Thoracic aorta (tissue), 2 donors: ENCODE results near the gene SERAC1. TPM values are rescaled to one million over a fixed set of nuclear protein-coding genes. Genes with fewer than 3 reads are reported as not detected.
"Not testable (repeated sequence)": the region's sequence is repeated elsewhere in the genome, so short reads cannot be mapped to it uniquely, and the experiment has no call there.

Source experiments
- ATAC-seq: fragments of 150-250 bp; one replicate; pipeline ENCODE4 v1.8.0; 2017; ENCODE audit warnings: low read depth; ENCODE audit not compliant: insufficient number of reproducible peaks, low FRiP score
- DNase-seq: peaks from one replicate; pipeline ENCODE4 v3.0.0-alpha.2; 2020; ENCODE audit warnings: low spot score
- H3K27ac ChIP-seq, 2 donors: fragments of 200-600 bp; sonication (generic); 1 replicate in 1 of 2; 2 replicates in 1 of 2; pipeline ENCODE4 v1.5.1; 2016; ENCODE audit warnings: mild to moderate bottlenecking in 2 of 2, moderate library complexity in 2 of 2
- H3K27me3 ChIP-seq: fragments of 200-600 bp; sonication (generic); replicated peaks from 2 replicates; pipeline ENCODE4 v1.6.0; 2016; ENCODE audit warnings: mild to moderate bottlenecking; ENCODE audit not compliant: insufficient read depth
- H3K36me3 ChIP-seq: fragments of 200-600 bp; sonication (generic); one replicate; pipeline ENCODE4 v1.5.1; 2016
- H3K4me1 ChIP-seq, 2 donors: fragments of 200-600 bp; sonication (generic); 1 replicate in 1 of 2; 2 replicates in 1 of 2; pipeline versions ENCODE4 v1.5.1 to v1.6.0; 2016; ENCODE audit warnings: low read depth in 2 of 2, mild to moderate bottlenecking in 1 of 2; ENCODE audit not compliant: control insufficient read depth in 1 of 2
- H3K4me3 ChIP-seq: fragments of 200-600 bp; sonication (generic); 2 replicates; pipeline ENCODE4 v1.5.1; 2016; ENCODE audit warnings: mild to moderate bottlenecking
- H3K9me3 ChIP-seq: fragments of 200-600 bp; sonication (generic); 2 replicates; pipeline ENCODE4 v1.5.1; 2016
- CTCF ChIP-seq: fragments of 200-600 bp; sonication (generic); IDR thresholded peaks from one replicate; pipeline ENCODE4 v1.5.1; 2019; ENCODE audit warnings: antibody characterized with exemption
- total RNA-seq, 2 donors: library from RNA; depleted of rRNA; stranded (reverse); fragments of >200 nt; gene quantifications; one replicate each; pipeline versions ENCODE4 v1.1.0 to v1.2.3, GENCODE V29; 2016

Gene SERAC1
- 10 to 100 TPM; 16.5 to 21.8 TPM for total RNA-seq

- no peaks in the 10 kb centered on the region for H3K27me3 ChIP-seq
- no peaks in the 10 kb centered on the region for H3K9me3 ChIP-seq
- H3K36me3 ChIP-seq = no peaks in the 10 kb centered on the region
- H3K4me1 ChIP-seq = peaks cover 16 to 43% of the 10 kb centered on the region in 2 donors
- H3K27ac ChIP-seq = peak within 1 kb of the TSS; percentile 95 to 97
- DNase-seq = no peak
- ATAC-seq = no peak
- no peak for TF ChIP-seq CTCF
- H3K4me3 ChIP-seq = peak within 1 kb of the TSS; percentile 91
Measured at GRCh38 chr6:158168040-158168289, at the start of gene SERAC1. Gene SERAC1 (minus strand): TSS chr6:158168262. CDS start chr6:158158363, 9,899 bp downstream.

GRCh38 chr6:158213925-158214674 is 46.0 kb upstream of the SERAC1 start:
- Histone ChIP-seq H3K27ac (no peak overlapping the region), H3K4me3 (no peak overlapping the region), H3K9me3 (no peaks in the 10 kb centered on the region), H3K27me3 (no peaks in the 10 kb centered on the region), H3K4me1 (no peaks in the 10 kb centered on the region), H3K36me3 (no peaks in the 10 kb centered on the region)
- peak; percentile 53 for TF ChIP-seq CTCF
- DNase-seq (no peak), ATAC-seq (no peak)

GRCh38 chr6:158211273-158212055 is 43.4 kb upstream of the SERAC1 start:
- ATAC-seq = no peak
- Histone ChIP-seq H3K4me3 (no peak overlapping the region), H3K4me1 (no peaks in the 10 kb centered on the region)

GRCh38 chr6:158209582-158210333 is 41.7 kb upstream of the SERAC1 start:
- H3K9me3 ChIP-seq, H3K27me3 ChIP-seq, H3K4me1 ChIP-seq, DNase-seq, ATAC-seq, H3K36me3 ChIP-seq, H3K27ac ChIP-seq, H3K4me3 ChIP-seq: not testable (repeated sequence)

More at GRCh38 chr6:158211273-158212055, 43.4 kb upstream of the SERAC1 start:
- no peak for DNase-seq
- Histone ChIP-seq H3K36me3 (no peaks in the 10 kb centered on the region), H3K27me3 (no peaks in the 10 kb centered on the region), H3K27ac (no peak overlapping the region), H3K9me3 (no peaks in the 10 kb centered on the region)
- TF ChIP-seq CTCF = no peak

- H3K4me1 ChIP-seq, H3K27me3 ChIP-seq, ATAC-seq, H3K27ac ChIP-seq, H3K4me3 ChIP-seq, H3K9me3 ChIP-seq, DNase-seq, H3K36me3 ChIP-seq: not testable (repeated sequence)
Measured at GRCh38 chr6:158208226-158209030, 40.4 kb upstream of the SERAC1 start.
